Stimulated activated CD8-positive, alpha-beta memory T cell treated with anti-CD3 and anti-CD28 coated beads, Interleukin-7, amount 100 ng/mL, for 4 hours (primary cell): ENCODE measurements around the gene CILP2.

Source experiments
- DNase-seq, 2 donors: peaks; one replicate each; pipeline ENCODE4 v3.0.0-alpha.2; 2020; ENCODE audit warnings: low read depth in 2 of 2

CILP2 gene

GRCh38 chr19:19544954-19545591, 7.0 kb downstream of the CILP2 start:
- DNase-seq = no peak

GRCh38 chr19:19545707-19546106, 7.6 kb downstream of the CILP2 start:
- DNase-seq = no peak

GRCh38 chr19:19546751-19547162, 8.7 kb downstream of the CILP2 start:
- DNase-seq = no peak

GRCh38 chr19:19547674-19548336, 9.7 kb downstream of the CILP2 start:
- DNase-seq = no peak

GRCh38 chr19:19548915-19549759, 11.1 kb downstream of the CILP2 start:
- no peak for DNase-seq

- DNase-seq = no peak
Measured at GRCh38 chr19:19549804-19550464, 11.9 kb downstream of the CILP2 start.

- no peak for DNase-seq
Measured at GRCh38 chr19:19550485-19550929, 12.4 kb downstream of the CILP2 start.

GRCh38 chr19:19550972-19551852, 13.1 kb downstream of the CILP2 start:
- DNase-seq = no peak

GRCh38 chr19:19551853-19552192, 13.8 kb downstream of the CILP2 start:
- no peak for DNase-seq

- DNase-seq = no peak
Measured at GRCh38 chr19:19552798-19553197, 14.7 kb downstream of the CILP2 start.

GRCh38 chr19:19553670-19554069, 15.6 kb downstream of the CILP2 start:
- no peak for DNase-seq

GRCh38 chr19:19554074-19555023, 16.3 kb downstream of the CILP2 start:
- peak; percentile 22 to 41 for DNase-seq

GRCh38 chr19:19558055-19558454, 20.0 kb downstream of the CILP2 start:
- no peak for DNase-seq

GRCh38 chr19:19558636-19559035, 20.6 kb downstream of the CILP2 start:
- DNase-seq = no peak

- DNase-seq = no peak
Measured at GRCh38 chr19:19559931-19560330, 21.9 kb downstream of the CILP2 start.

GRCh38 chr19:19561946-19562664, 24.0 kb downstream of the CILP2 start:
- DNase-seq = no peak

- DNase-seq = peak; percentile 22 to 30
Measured at GRCh38 chr19:19562665-19563347, 24.7 kb downstream of the CILP2 start.

GRCh38 chr19:19563348-19563848, 25.3 kb downstream of the CILP2 start:
- DNase-seq = no peak

GRCh38 chr19:19566306-19566705, 28.2 kb downstream of the CILP2 start:
- no peak for DNase-seq
